Fibroblast of pulmonary artery (primary cell): ENCODE results near the gene RFX5.

Source experiments
- DNase-seq: peaks from one replicate; pipeline ENCODE4 v3.0.0-alpha.2; 2010; ENCODE audit warnings: low read depth
- H3K4me3 ChIP-seq: replicated peaks from 2 replicates; pipeline ENCODE4 v1.5.1; 2011; ENCODE audit warnings: low read depth, mild to moderate bottlenecking, control low read depth, low read length, moderate library complexity
- CTCF ChIP-seq: IDR thresholded peaks from 2 replicates; pipeline ENCODE4 v1.5.1; 2011; ENCODE audit warnings: mild to moderate bottlenecking, control low read depth, low read length, inconsistent platforms; ENCODE audit errors: missing control alignments

RFX5 gene

GRCh38 chr1:151342569-151342968, 4.5 kb downstream of the RFX5 start:
- no peak for TF ChIP-seq CTCF
- no peak overlapping the region for H3K4me3 ChIP-seq
- DNase-seq = no peak

GRCh38 chr1:151342021-151342420, 5.0 kb downstream of the RFX5 start:
- TF ChIP-seq CTCF = no peak
- no peak overlapping the region for H3K4me3 ChIP-seq
- DNase-seq = no peak

GRCh38 chr1:151340870-151341754, 5.9 kb downstream of the RFX5 start:
- TF ChIP-seq CTCF = peak; percentile 63
- no peak overlapping the region for H3K4me3 ChIP-seq
- peak; percentile 89 for DNase-seq

GRCh38 chr1:151336556-151336955, 10.5 kb downstream of the RFX5 start:
- H3K4me3 ChIP-seq = no peak overlapping the region
- DNase-seq = no peak
- no peak for TF ChIP-seq CTCF

- H3K4me3 ChIP-seq = no peak overlapping the region
- no peak for DNase-seq
Measured at GRCh38 chr1:151334822-151335221, 12.2 kb downstream of the RFX5 start.

GRCh38 chr1:151327903-151328674, 19.0 kb downstream of the RFX5 start:
- no peak for DNase-seq
- peak overlapping the region; percentile 84 for H3K4me3 ChIP-seq
- no peak for TF ChIP-seq CTCF

More at GRCh38 chr1:151334822-151335221, 12.2 kb downstream of the RFX5 start:
- no peak for TF ChIP-seq CTCF
